Activated CD4-positive, alpha-beta T cell treated with anti-CD3 and anti-CD28 coated beads for 1 hour (primary cell): ENCODE results near the gene OR10H4.
"Not testable (repeated sequence)": the region's sequence is repeated elsewhere in the genome, so short reads cannot be mapped to it uniquely, and the experiment has no call there.

ENCODE experiments used
- DNase-seq: peaks from one replicate; pipeline ENCODE4 v3.0.0-alpha.2; 2020

OR10H4 gene

GRCh38 chr19:15945301-15945700 is 3.5 kb upstream of the OR10H4 start:
- no peak for DNase-seq

GRCh38 chr19:15954820-15955219 is 6.0 kb downstream of the OR10H4 start:
- no peak for DNase-seq

- no peak for DNase-seq
Observed at GRCh38 chr19:15962319-15962718, 13.5 kb downstream of the OR10H4 start.

GRCh38 chr19:15964231-15964630 is 15.4 kb downstream of the OR10H4 start:
- no peak for DNase-seq

- DNase-seq = no peak
Observed at GRCh38 chr19:15971224-15971780, 22.5 kb downstream of the OR10H4 start.

- DNase-seq = not testable (repeated sequence)
Observed at GRCh38 chr19:15972043-15972442, 23.2 kb downstream of the OR10H4 start.

- DNase-seq = no peak
Observed at GRCh38 chr19:15974856-15975255, 26.0 kb downstream of the OR10H4 start.

- no peak for DNase-seq
Observed at GRCh38 chr19:15976836-15977689, 28.3 kb downstream of the OR10H4 start.

GRCh38 chr19:15977690-15978089 is 28.9 kb downstream of the OR10H4 start:
- no peak for DNase-seq

GRCh38 chr19:15979293-15979692 is 30.5 kb downstream of the OR10H4 start:
- DNase-seq = no peak

- not testable (repeated sequence) for DNase-seq
Observed at GRCh38 chr19:15985831-15986230, 37.0 kb downstream of the OR10H4 start.

GRCh38 chr19:15986701-15987100 is 37.9 kb downstream of the OR10H4 start:
- DNase-seq = no peak

GRCh38 chr19:15989889-15990288 is 41.1 kb downstream of the OR10H4 start:
- no peak for DNase-seq

GRCh38 chr19:15991602-15992001 is 42.8 kb downstream of the OR10H4 start:
- no peak for DNase-seq

GRCh38 chr19:15992014-15992413 is 43.2 kb downstream of the OR10H4 start:
- no peak for DNase-seq

GRCh38 chr19:15995536-15995935 is 46.7 kb downstream of the OR10H4 start:
- no peak for DNase-seq

GRCh38 chr19:15998166-15998565 is 49.4 kb downstream of the OR10H4 start:
- DNase-seq = no peak
